ENCODE results near the gene UBAC1. TPM values are rescaled to one million over a fixed set of nuclear protein-coding genes. Genes with fewer than 3 reads are reported as not detected.

Gene UBAC1
- total and polyA plus RNA-seq, 4 donors = 37.8 to 49.5 (median 39.7) TPM

DNA sequence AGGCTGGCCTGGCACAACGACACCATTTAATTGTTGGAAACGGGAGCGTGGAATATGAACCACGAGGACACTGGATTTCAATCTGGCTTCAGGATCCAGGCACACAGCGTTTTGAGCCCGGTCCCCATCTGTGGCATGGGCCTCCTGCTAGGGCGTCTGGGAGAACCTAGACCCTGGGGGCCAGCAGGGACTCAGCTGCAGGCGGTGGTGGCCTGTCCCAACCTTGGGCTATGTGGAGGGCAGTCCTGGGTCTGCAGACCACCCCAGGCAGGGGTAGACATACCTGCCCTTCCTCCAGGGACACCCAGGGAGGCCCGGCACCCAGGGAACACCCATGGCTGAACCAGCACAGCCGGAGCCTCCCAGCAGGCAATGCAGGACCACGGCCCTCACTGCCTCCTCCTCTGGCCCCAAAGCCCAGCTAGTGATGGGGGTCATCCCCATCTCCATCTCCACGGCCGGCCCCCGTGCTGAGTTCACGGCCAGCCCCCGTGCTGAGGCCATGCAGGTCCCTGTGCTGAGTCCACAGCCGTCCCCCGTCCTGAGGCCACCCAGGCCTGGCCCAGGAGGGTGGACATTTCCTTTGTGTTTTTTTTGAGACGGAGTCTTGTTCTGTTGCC is 18.5 kb upstream of the UBAC1 start:
- Histone ChIP-seq H3K36me3 (ENCODE audit: control insufficient read depth in 4 of 4, insufficient read depth in 4 of 4, low read length in 4 of 4) (no peaks in the 10 kb centered on the region), H3K4me3 (no peak overlapping the region), H3K4me1 (ENCODE audit: control insufficient read depth in 5 of 5, insufficient read depth in 5 of 5, low read length in 5 of 5) (peaks cover 0 to 18% (median 4%) of the 10 kb centered on the region in 5 donors), H3K27me3 (ENCODE audit: control insufficient read depth in 3 of 3, insufficient read depth in 3 of 3, low read length in 2 of 3) (peaks cover 0 to 5% (median 2%) of the 10 kb centered on the region in 3 donors), H3K27ac (ENCODE audit: low read depth in 1 of 2, low read length in 1 of 2) (no peak overlapping the region), H3K9me3 (ENCODE audit: control insufficient read depth in 4 of 4, insufficient read depth in 3 of 4, low read length in 3 of 4) (no peaks in the 10 kb centered on the region), H3K9ac (ENCODE audit: insufficient read depth in 1 of 2, low read length in 2 of 2) (no peak overlapping the region)
- WGBS, 2 donors = 59 to 65% methylated on average over 18 to 19 of the region's 19 CpGs
- ATAC-seq (ENCODE audit: insufficient read depth, low FRiP score) = no peak
- TF ChIP-seq, protein P1, sequence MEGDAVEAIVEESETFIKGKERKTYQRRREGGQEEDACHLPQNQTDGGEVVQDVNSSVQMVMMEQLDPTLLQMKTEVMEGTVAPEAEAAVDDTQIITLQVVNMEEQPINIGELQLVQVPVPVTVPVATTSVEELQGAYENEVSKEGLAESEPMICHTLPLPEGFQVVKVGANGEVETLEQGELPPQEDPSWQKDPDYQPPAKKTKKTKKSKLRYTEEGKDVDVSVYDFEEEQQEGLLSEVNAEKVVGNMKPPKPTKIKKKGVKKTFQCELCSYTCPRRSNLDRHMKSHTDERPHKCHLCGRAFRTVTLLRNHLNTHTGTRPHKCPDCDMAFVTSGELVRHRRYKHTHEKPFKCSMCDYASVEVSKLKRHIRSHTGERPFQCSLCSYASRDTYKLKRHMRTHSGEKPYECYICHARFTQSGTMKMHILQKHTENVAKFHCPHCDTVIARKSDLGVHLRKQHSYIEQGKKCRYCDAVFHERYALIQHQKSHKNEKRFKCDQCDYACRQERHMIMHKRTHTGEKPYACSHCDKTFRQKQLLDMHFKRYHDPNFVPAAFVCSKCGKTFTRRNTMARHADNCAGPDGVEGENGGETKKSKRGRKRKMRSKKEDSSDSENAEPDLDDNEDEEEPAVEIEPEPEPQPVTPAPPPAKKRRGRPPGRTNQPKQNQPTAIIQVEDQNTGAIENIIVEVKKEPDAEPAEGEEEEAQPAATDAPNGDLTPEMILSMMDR (IDR thresholded peaks at IDR 0.05; ENCODE audit: control extremely low read depth, extremely low read depth) = no peak
- DNase-seq = no peak

DNA sequence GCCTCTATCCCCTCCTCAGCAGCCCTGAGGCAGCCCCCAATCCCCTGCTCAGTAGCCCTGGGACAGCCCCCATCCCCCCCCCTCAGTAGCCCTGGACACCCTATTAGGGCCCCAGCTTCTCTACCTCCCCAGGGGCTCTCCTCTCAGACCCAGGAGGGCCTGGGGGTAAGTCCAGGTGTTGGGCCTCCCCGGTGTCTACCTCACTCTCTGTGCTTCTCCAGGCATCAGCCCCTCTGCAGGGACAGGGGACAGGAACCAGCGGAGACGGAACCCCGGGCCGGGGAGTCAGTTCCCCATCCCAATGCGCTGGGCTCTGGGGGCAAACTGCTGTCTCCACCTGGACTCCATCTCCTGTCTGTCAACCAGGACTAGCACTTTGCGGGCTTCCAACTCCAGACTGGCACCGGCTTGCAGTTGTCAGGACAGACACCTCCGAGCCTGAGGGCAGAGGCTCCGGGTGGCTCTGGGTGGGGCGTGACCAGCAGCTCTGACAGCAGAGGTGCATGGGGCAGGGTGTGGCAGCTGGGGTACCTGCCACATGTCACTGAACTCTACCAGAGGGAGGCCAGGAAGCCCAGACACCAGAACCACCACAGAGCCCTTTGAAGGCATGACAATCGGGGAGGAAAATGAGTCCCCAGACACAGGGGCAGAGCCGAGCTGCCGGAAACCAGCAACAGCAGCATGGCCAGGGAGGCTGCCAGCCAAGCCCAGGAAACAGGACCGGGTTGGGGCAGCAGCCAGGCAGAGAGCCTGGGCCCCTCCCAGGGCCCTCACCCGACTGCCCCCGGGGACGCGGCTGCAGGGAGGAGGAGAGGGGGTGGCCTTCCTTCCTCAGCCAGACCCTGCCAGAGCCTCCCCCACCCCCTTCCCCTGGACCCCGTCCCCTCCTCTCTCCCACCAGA is 17.7 kb upstream of the UBAC1 start:
- WGBS, 2 donors = 15 to 25% methylated on average over 16 to 20 of the region's 20 CpGs
- Histone ChIP-seq H3K27ac (ENCODE audit: low read depth in 1 of 2, low read length in 1 of 2) (no peak overlapping the region), H3K4me1 (ENCODE audit: control insufficient read depth in 5 of 5, insufficient read depth in 5 of 5, low read length in 5 of 5) (peaks cover 0 to 18% (median 4%) of the 10 kb centered on the region in 5 donors), H3K36me3 (ENCODE audit: control insufficient read depth in 4 of 4, insufficient read depth in 4 of 4, low read length in 4 of 4) (no peaks in the 10 kb centered on the region), H3K9ac (ENCODE audit: insufficient read depth in 1 of 2, low read length in 2 of 2) (no peak overlapping the region), H3K4me3 (no peak overlapping the region), H3K27me3 (ENCODE audit: control insufficient read depth in 3 of 3, insufficient read depth in 3 of 3, low read length in 2 of 3) (peaks cover 0 to 5% (median 2%) of the 10 kb centered on the region in 3 donors), H3K9me3 (ENCODE audit: control insufficient read depth in 4 of 4, insufficient read depth in 3 of 4, low read length in 3 of 4) (no peaks in the 10 kb centered on the region)
- TF ChIP-seq, protein P1 (IDR thresholded peaks at IDR 0.05; ENCODE audit: control extremely low read depth, extremely low read depth) = no peak
- ATAC-seq (ENCODE audit: insufficient read depth, low FRiP score) = no peak
- peak in 1 of 3 donors; percentile 64 for DNase-seq

DNA sequence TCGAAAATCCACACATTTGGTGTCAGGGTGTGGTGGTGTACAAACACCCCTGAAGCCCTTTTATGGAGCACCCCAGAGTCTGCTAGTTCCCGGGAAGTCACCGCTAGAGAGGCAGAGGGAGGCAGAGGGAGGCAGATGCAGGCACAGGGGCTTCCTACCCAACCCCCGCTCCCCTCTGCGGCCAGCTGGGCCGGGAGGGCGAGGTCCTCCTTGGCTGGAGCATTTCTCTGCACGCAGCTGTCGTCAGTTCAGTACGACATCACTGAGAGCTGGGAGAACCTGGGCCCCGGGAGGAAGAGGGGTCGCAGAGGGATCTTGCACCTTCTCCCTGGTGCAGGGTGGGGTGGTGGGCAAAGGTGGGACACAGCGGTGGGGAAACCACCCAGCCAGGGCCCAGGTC is 15.8 kb upstream of the UBAC1 start:
- Histone ChIP-seq H3K36me3 (ENCODE audit: control insufficient read depth in 4 of 4, insufficient read depth in 4 of 4, low read length in 4 of 4) (no peaks in the 10 kb centered on the region), H3K27me3 (ENCODE audit: control insufficient read depth in 3 of 3, insufficient read depth in 3 of 3, low read length in 2 of 3) (peaks cover 0 to 7% (median 0%) of the 10 kb centered on the region in 3 donors), H3K27ac (ENCODE audit: low read depth in 1 of 2, low read length in 1 of 2) (no peak overlapping the region), H3K9me3 (ENCODE audit: control insufficient read depth in 4 of 4, insufficient read depth in 3 of 4, low read length in 3 of 4) (no peaks in the 10 kb centered on the region), H3K4me3 (no peak overlapping the region), H3K4me1 (ENCODE audit: control insufficient read depth in 5 of 5, insufficient read depth in 5 of 5, low read length in 5 of 5) (peaks cover 0 to 18% (median 11%) of the 10 kb centered on the region in 5 donors), H3K9ac (ENCODE audit: insufficient read depth in 1 of 2, low read length in 2 of 2) (no peak overlapping the region)
- ATAC-seq (ENCODE audit: insufficient read depth, low FRiP score) (no peak), DNase-seq (peak; percentile 69 to 74 (median 70))
- 73 to 81% methylated on average over 13 of the region's 13 CpGs for WGBS, 2 donors
- TF ChIP-seq, protein P1 (IDR thresholded peaks at IDR 0.05; ENCODE audit: control extremely low read depth, extremely low read depth) = no peak

Measured in lung (tissue), 12 donors.